ENCODE measurements around the gene NSD1. TPM values are rescaled to one million over a fixed set of nuclear protein-coding genes. Genes with fewer than 3 reads are reported as not detected.
"Not testable (repeated sequence)": the region's sequence is repeated elsewhere in the genome, so short reads cannot be mapped to it uniquely, and the experiment has no call there.

The NSD1 gene
- total RNA-seq, 2 experiments from 2014 or later, result 91.8 to 98.4 TPM

GRCh38 chr5:177258711-177259110 lies 125.1 kb downstream of the NSD1 start:
- H3K9me3 Mint-ChIP-seq (ENCODE audit: insufficient read depth); CTCF ChIA-PET; H3K4me3 Mint-ChIP-seq; POLR2A ChIA-PET; H3K4me1 Mint-ChIP-seq (ENCODE audit: low read depth); H3K27ac Mint-ChIP-seq; H3K27me3 Mint-ChIP-seq (ENCODE audit: low read depth); ATAC-seq; DNase-seq: not testable (repeated sequence)
- H3K36me3 Mint-ChIP-seq (ENCODE audit: low read depth), result peaks cover 64% of the 10 kb centered on the region

GRCh38 chr5:177260961-177261360 lies 127.4 kb downstream of the NSD1 start:
- CTCF ChIA-PET, result no interaction called here
- POLR2A ChIA-PET, result no interaction called here
- H3K27me3 Mint-ChIP-seq (ENCODE audit: low read depth), result no peaks in the 10 kb centered on the region

GRCh38 chr5:177261510-177261909 lies 127.9 kb downstream of the NSD1 start:
- CTCF ChIA-PET, result no interaction called here
- peaks cover 66% of the 10 kb centered on the region for H3K36me3 Mint-ChIP-seq (ENCODE audit: low read depth)
- no peak for ATAC-seq
- H3K27me3 Mint-ChIP-seq (ENCODE audit: low read depth), result no peaks in the 10 kb centered on the region
- H3K9me3 Mint-ChIP-seq (ENCODE audit: insufficient read depth), result no peaks in the 10 kb centered on the region
- POLR2A ChIA-PET, result no interaction called here
- DNase-seq, result no peak
- H3K4me1 Mint-ChIP-seq (ENCODE audit: low read depth), result peaks cover under 1% of the 10 kb centered on the region
- H3K4me3 Mint-ChIP-seq, result no peak overlapping the region
- H3K27ac Mint-ChIP-seq, result no peak overlapping the region

More at GRCh38 chr5:177260961-177261360, 127.4 kb downstream of the NSD1 start:
- Mint-ChIP-seq H3K4me3 (no peak overlapping the region), H3K4me1 (ENCODE audit: low read depth) (peaks cover 4% of the 10 kb centered on the region), H3K9me3 (ENCODE audit: insufficient read depth) (no peaks in the 10 kb centered on the region), H3K36me3 (ENCODE audit: low read depth) (peaks cover 63% of the 10 kb centered on the region), H3K27ac (no peak overlapping the region)
- DNase-seq (no peak), ATAC-seq (no peak)

- H3K4me3 Mint-ChIP-seq, result no peak overlapping the region
- ChIA-PET POLR2A (interaction anchor here (0.5 kb wide), 1 partner anchor 916 kb away, joined by 3 read pairs; no protein-coding TSS in a partner anchor), CTCF (interaction anchor here (0.9 to 1.8 kb wide), 4 partner anchors 9 to 152 kb away, joined by 3 to 5 read pairs (median 4); no protein-coding TSS in a partner anchor)
- no peaks in the 10 kb centered on the region for H3K4me1 Mint-ChIP-seq (ENCODE audit: low read depth)
- H3K27ac Mint-ChIP-seq, result no peak overlapping the region
- H3K27me3 Mint-ChIP-seq (ENCODE audit: low read depth), result no peaks in the 10 kb centered on the region
- ATAC-seq, result no peak
- DNase-seq, result no peak
- peaks cover 62% of the 10 kb centered on the region for H3K36me3 Mint-ChIP-seq (ENCODE audit: low read depth)
- H3K9me3 Mint-ChIP-seq (ENCODE audit: insufficient read depth), result no peaks in the 10 kb centered on the region
Measured at GRCh38 chr5:177264178-177264577, 130.6 kb downstream of the NSD1 start.

GRCh38 chr5:177265395-177265794 lies 131.8 kb downstream of the NSD1 start:
- no peaks in the 10 kb centered on the region for H3K9me3 Mint-ChIP-seq (ENCODE audit: insufficient read depth)
- no peaks in the 10 kb centered on the region for H3K27me3 Mint-ChIP-seq (ENCODE audit: low read depth)
- ChIA-PET POLR2A (no interaction called here), CTCF (no interaction called here)
- H3K4me1 Mint-ChIP-seq (ENCODE audit: low read depth), result no peaks in the 10 kb centered on the region
- no peak overlapping the region for H3K4me3 Mint-ChIP-seq
- H3K27ac Mint-ChIP-seq, result no peak overlapping the region
- DNase-seq (no peak), ATAC-seq (no peak)
- H3K36me3 Mint-ChIP-seq (ENCODE audit: low read depth), result peaks cover 57% of the 10 kb centered on the region

GRCh38 chr5:177269232-177269895 lies 135.8 kb downstream of the NSD1 start:
- peaks cover 56% of the 10 kb centered on the region for H3K36me3 Mint-ChIP-seq (ENCODE audit: low read depth)
- DNase-seq (no peak), ATAC-seq (no peak)
- H3K9me3 Mint-ChIP-seq (ENCODE audit: insufficient read depth), result no peaks in the 10 kb centered on the region
- CTCF ChIA-PET, result interaction anchor here (1.0 to 2.7 kb wide), 4 partner anchors 9 to 156 kb away, joined by 3 to 18 read pairs (median 4); no protein-coding TSS in a partner anchor
- H3K4me3 Mint-ChIP-seq, result no peak overlapping the region
- POLR2A ChIA-PET, result no interaction called here
- H3K27ac Mint-ChIP-seq, result no peak overlapping the region
- H3K27me3 Mint-ChIP-seq (ENCODE audit: low read depth), result no peaks in the 10 kb centered on the region
- H3K4me1 Mint-ChIP-seq (ENCODE audit: low read depth), result no peaks in the 10 kb centered on the region

- DNase-seq (no peak), ATAC-seq (no peak)
- ChIA-PET CTCF (interaction anchor here (1.0 to 2.7 kb wide), 4 partner anchors 9 to 157 kb away, joined by 3 to 18 read pairs (median 4); no protein-coding TSS in a partner anchor), POLR2A (no interaction called here)
- Mint-ChIP-seq H3K36me3 (ENCODE audit: low read depth) (peaks cover 54% of the 10 kb centered on the region), H3K9me3 (ENCODE audit: insufficient read depth) (no peaks in the 10 kb centered on the region), H3K4me3 (no peak overlapping the region), H3K27ac (no peak overlapping the region), H3K27me3 (ENCODE audit: low read depth) (no peaks in the 10 kb centered on the region), H3K4me1 (ENCODE audit: low read depth) (no peaks in the 10 kb centered on the region)
Measured at GRCh38 chr5:177269976-177270375, 136.4 kb downstream of the NSD1 start.

- no peaks in the 10 kb centered on the region for H3K9me3 Mint-ChIP-seq (ENCODE audit: insufficient read depth)
- no peaks in the 10 kb centered on the region for H3K27me3 Mint-ChIP-seq (ENCODE audit: low read depth)
- CTCF ChIA-PET, result interaction anchor here (0.6 to 2.7 kb wide), 5 partner anchors 8 to 583 kb away, joined by 3 to 18 read pairs (median 4); no protein-coding TSS in a partner anchor
- ATAC-seq (no peak), DNase-seq (no peak)
- H3K27ac Mint-ChIP-seq, result no peak overlapping the region
- POLR2A ChIA-PET, result no interaction called here
- peaks cover 55% of the 10 kb centered on the region for H3K36me3 Mint-ChIP-seq (ENCODE audit: low read depth)
- no peaks in the 10 kb centered on the region for H3K4me1 Mint-ChIP-seq (ENCODE audit: low read depth)
- no peak overlapping the region for H3K4me3 Mint-ChIP-seq
Measured at GRCh38 chr5:177270653-177271052, 137.1 kb downstream of the NSD1 start.

GRCh38 chr5:177271113-177271512 lies 137.5 kb downstream of the NSD1 start:
- ATAC-seq, result no peak
- CTCF ChIA-PET, result interaction anchor here (0.6 to 2.7 kb wide), 4 partner anchors 8 to 583 kb away, joined by 3 to 18 read pairs (median 4); no protein-coding TSS in a partner anchor
- no peaks in the 10 kb centered on the region for H3K4me1 Mint-ChIP-seq (ENCODE audit: low read depth)
- DNase-seq, result no peak
- no peak overlapping the region for H3K27ac Mint-ChIP-seq
- no peaks in the 10 kb centered on the region for H3K27me3 Mint-ChIP-seq (ENCODE audit: low read depth)
- H3K9me3 Mint-ChIP-seq (ENCODE audit: insufficient read depth), result no peaks in the 10 kb centered on the region
- POLR2A ChIA-PET, result no interaction called here
- H3K4me3 Mint-ChIP-seq, result no peak overlapping the region
- H3K36me3 Mint-ChIP-seq (ENCODE audit: low read depth), result peaks cover 53% of the 10 kb centered on the region

- ATAC-seq (no peak), DNase-seq (no peak)
- Mint-ChIP-seq H3K36me3 (ENCODE audit: low read depth) (peaks cover 56% of the 10 kb centered on the region), H3K27ac (no peak overlapping the region), H3K4me3 (no peak overlapping the region), H3K27me3 (ENCODE audit: low read depth) (no peaks in the 10 kb centered on the region), H3K4me1 (ENCODE audit: low read depth) (peaks cover 13% of the 10 kb centered on the region), H3K9me3 (ENCODE audit: insufficient read depth) (no peaks in the 10 kb centered on the region)
- POLR2A ChIA-PET, result no interaction called here
- CTCF ChIA-PET, result interaction anchor here (1.4 to 2.9 kb wide), 3 partner anchors 34 to 163 kb away, joined by 3 to 13 read pairs (median 9); no protein-coding TSS in a partner anchor
Measured at GRCh38 chr5:177275883-177276282, 142.3 kb downstream of the NSD1 start.

- H3K27ac Mint-ChIP-seq, result peak overlapping the region; percentile 2
- ChIA-PET CTCF (interaction anchor here (0.6 to 2.9 kb wide), 8 partner anchors 11 to 576 kb away, joined by 3 to 13 read pairs (median 4); no protein-coding TSS in a partner anchor), POLR2A (no interaction called here)
- H3K36me3 Mint-ChIP-seq (ENCODE audit: low read depth), result peaks cover 54% of the 10 kb centered on the region
- H3K4me1 Mint-ChIP-seq (ENCODE audit: low read depth), result peaks cover 13% of the 10 kb centered on the region
- ATAC-seq (no peak), DNase-seq (no peak)
- no peaks in the 10 kb centered on the region for H3K27me3 Mint-ChIP-seq (ENCODE audit: low read depth)
- no peak overlapping the region for H3K4me3 Mint-ChIP-seq
- no peaks in the 10 kb centered on the region for H3K9me3 Mint-ChIP-seq (ENCODE audit: insufficient read depth)
Measured at GRCh38 chr5:177276886-177277285, 143.3 kb downstream of the NSD1 start.

- H3K27me3 Mint-ChIP-seq (ENCODE audit: low read depth), result no peaks in the 10 kb centered on the region
- ChIA-PET POLR2A (interaction anchor here (0.5 kb wide), 1 partner anchor 15 kb away, joined by 3 read pairs; no protein-coding TSS in a partner anchor), CTCF (interaction anchor here (1.6 to 1.7 kb wide), 2 partner anchors 11 to 22 kb away, joined by 4 read pairs; no protein-coding TSS in a partner anchor)
- peaks cover 5% of the 10 kb centered on the region for H3K4me1 Mint-ChIP-seq (ENCODE audit: low read depth)
- no peak overlapping the region for H3K4me3 Mint-ChIP-seq
- H3K36me3 Mint-ChIP-seq (ENCODE audit: low read depth), result peaks cover 48% of the 10 kb centered on the region
- DNase-seq (no peak), ATAC-seq (no peak)
- no peak overlapping the region for H3K27ac Mint-ChIP-seq
- no peaks in the 10 kb centered on the region for H3K9me3 Mint-ChIP-seq (ENCODE audit: insufficient read depth)
Measured at GRCh38 chr5:177288191-177288590, 154.6 kb downstream of the NSD1 start.
